ENCODE results near the gene ASCC3.

Gene ASCC3

DNA sequence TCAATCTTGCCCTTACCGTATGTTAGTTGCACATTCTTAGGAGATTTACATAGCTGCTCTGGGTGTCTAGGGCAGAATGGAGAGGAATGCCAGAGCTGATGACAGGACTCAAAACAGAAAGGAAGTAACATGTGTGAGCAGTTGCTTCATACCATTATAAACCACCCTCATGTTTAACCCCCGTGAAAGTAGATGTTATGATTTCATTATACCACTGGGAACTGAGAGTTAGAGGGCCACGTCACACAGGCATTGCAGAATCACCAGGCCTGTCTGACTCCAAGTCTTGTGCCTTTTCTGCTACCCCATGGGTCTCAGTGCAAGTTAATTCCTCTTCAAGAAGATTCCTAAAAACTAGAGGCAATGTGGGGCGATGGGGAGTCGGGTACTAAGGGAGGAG, 392.9 kb downstream of the ASCC3 start:
- Histone ChIP-seq H2BK5ac (ENCODE audit: low read depth, low read length, poor library complexity, severe bottlenecking) (no peak overlapping the region), H3K36me3 (ENCODE audit: control insufficient read depth in 1 of 2, insufficient read depth in 2 of 2, low read depth in 1 of 2, low read length in 2 of 2) (no peaks in the 10 kb centered on the region), H4K91ac (ENCODE audit: low read length) (no peak overlapping the region), H3K4me1 (ENCODE audit: control insufficient read depth, insufficient read depth, low read depth, low read length) (peaks cover 2% of the 10 kb centered on the region), H3K79me1 (replicated peaks; ENCODE audit: low read length, poor library complexity, severe bottlenecking) (no peaks in the 10 kb centered on the region), H3K4me2 (ENCODE audit: low read length, poor library complexity, severe bottlenecking) (no peak overlapping the region), H3K27ac (ENCODE audit: low read length, poor library complexity, severe bottlenecking) (no peak overlapping the region), H3K14ac (ENCODE audit: low read length in 2 of 2) (no peak overlapping the region), H2AK5ac (ENCODE audit: low read length, severe bottlenecking) (no peak overlapping the region), H3K4ac (ENCODE audit: low read depth in 1 of 2, low read length in 2 of 2) (no peak overlapping the region), H2BK15ac (ENCODE audit: low read depth, poor library complexity, severe bottlenecking) (no peak overlapping the region), H3K9ac (ENCODE audit: low read length) (no peak overlapping the region), H2AFZ (ENCODE audit: low read depth, low read length) (no peak overlapping the region), H2BK12ac (ENCODE audit: low read length in 2 of 2) (no peak overlapping the region), H3K23ac (ENCODE audit: low read length in 2 of 2) (no peak overlapping the region), H2BK120ac (ENCODE audit: low read depth, low read length) (no peak overlapping the region), H3K9me3 (ENCODE audit: control insufficient read depth, low read length) (no peaks in the 10 kb centered on the region), H3K4me3 (ENCODE audit: insufficient read depth in 1 of 2, low read depth in 1 of 2, low read length in 2 of 2) (no peak overlapping the region), H4K8ac (ENCODE audit: low read length) (no peak overlapping the region), H3K18ac (ENCODE audit: low read depth in 1 of 2, low read length in 2 of 2) (no peak overlapping the region), H3K27me3 (ENCODE audit: control insufficient read depth in 1 of 2, insufficient read depth in 1 of 2, low read length in 2 of 2) (no peaks in the 10 kb centered on the region)
- 84% methylated on average over 5 of the region's 5 CpGs for WGBS
- no peak for DNase-seq

DNA sequence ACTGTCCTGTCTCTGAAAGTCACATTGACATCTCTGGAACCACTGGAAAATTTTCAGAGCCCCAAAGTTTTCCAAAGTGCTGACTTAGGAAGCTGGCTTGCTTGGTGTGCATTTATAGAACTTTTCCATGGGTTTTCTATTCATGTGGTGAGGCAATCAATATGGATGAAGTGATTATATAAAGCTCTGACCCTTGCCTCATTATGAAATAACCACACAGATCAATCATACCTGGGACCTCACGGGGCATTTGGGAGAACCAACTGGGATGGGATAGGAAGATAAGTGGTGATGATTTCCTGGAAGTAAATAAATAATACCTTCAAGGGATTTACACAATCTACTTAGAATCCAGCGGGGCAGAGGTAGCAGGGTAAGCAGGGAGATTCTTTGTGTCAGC, 393.5 kb downstream of the ASCC3 start:
- Histone ChIP-seq H3K4me3 (ENCODE audit: insufficient read depth in 1 of 2, low read depth in 1 of 2, low read length in 2 of 2) (no peak overlapping the region), H3K9me3 (ENCODE audit: control insufficient read depth, low read length) (no peaks in the 10 kb centered on the region), H3K9ac (ENCODE audit: low read length) (no peak overlapping the region), H3K4me1 (ENCODE audit: control insufficient read depth, insufficient read depth, low read depth, low read length) (no peaks in the 10 kb centered on the region), H4K91ac (ENCODE audit: low read length) (no peak overlapping the region), H3K4me2 (ENCODE audit: low read length, poor library complexity, severe bottlenecking) (no peak overlapping the region), H2BK15ac (ENCODE audit: low read depth, poor library complexity, severe bottlenecking) (peak overlapping the region; percentile 37), H3K14ac (ENCODE audit: low read length in 2 of 2) (no peak overlapping the region), H3K27me3 (ENCODE audit: control insufficient read depth in 1 of 2, insufficient read depth in 1 of 2, low read length in 2 of 2) (no peaks in the 10 kb centered on the region), H2AFZ (ENCODE audit: low read depth, low read length) (no peak overlapping the region), H3K36me3 (ENCODE audit: control insufficient read depth in 1 of 2, insufficient read depth in 2 of 2, low read depth in 1 of 2, low read length in 2 of 2) (no peaks in the 10 kb centered on the region), H2BK12ac (ENCODE audit: low read length in 2 of 2) (no peak overlapping the region), H3K4ac (ENCODE audit: low read depth in 1 of 2, low read length in 2 of 2) (no peak overlapping the region), H3K23ac (ENCODE audit: low read length in 2 of 2) (no peak overlapping the region), H2AK5ac (ENCODE audit: low read length, severe bottlenecking) (no peak overlapping the region), H2BK5ac (ENCODE audit: low read depth, low read length, poor library complexity, severe bottlenecking) (no peak overlapping the region), H3K27ac (ENCODE audit: low read length, poor library complexity, severe bottlenecking) (no peak overlapping the region), H4K8ac (ENCODE audit: low read length) (no peak overlapping the region), H2BK120ac (ENCODE audit: low read depth, low read length) (no peak overlapping the region), H3K18ac (ENCODE audit: low read depth in 1 of 2, low read length in 2 of 2) (no peak overlapping the region), H3K79me1 (replicated peaks; ENCODE audit: low read length, poor library complexity, severe bottlenecking) (no peaks in the 10 kb centered on the region)
- no peak for DNase-seq
- WGBS, result 89% methylated on average over 1 of the region's 2 CpGs

DNA sequence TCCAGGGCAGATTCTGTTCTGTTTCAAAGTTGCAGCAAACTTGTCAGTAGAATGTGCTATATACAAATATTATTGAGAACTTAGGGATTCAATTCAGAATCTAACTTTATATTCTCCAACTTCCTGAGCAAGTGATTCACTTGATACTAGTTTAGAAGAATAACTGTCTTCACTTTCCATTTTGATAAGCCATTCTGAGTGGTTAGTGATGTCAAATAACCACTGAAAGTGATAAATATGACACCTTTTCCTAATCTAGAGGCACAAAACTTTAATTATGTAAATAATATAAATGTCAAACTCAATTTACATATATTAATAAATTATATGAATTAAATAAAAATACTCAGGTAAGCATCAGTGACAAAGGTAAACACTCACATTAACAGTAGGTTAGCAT, 395.9 kb downstream of the ASCC3 start:
- no peak overlapping the region for H2BK15ac ChIP-seq (ENCODE audit: low read depth, poor library complexity, severe bottlenecking)
- H3K18ac ChIP-seq (ENCODE audit: low read depth in 1 of 2, low read length in 2 of 2), result no peak overlapping the region
- no peak overlapping the region for H2BK12ac ChIP-seq (ENCODE audit: low read length in 2 of 2)
- H3K27ac ChIP-seq (ENCODE audit: low read length, poor library complexity, severe bottlenecking), result no peak overlapping the region
- no peak overlapping the region for H4K91ac ChIP-seq (ENCODE audit: low read length)
- H3K9me3 ChIP-seq (ENCODE audit: control insufficient read depth, low read length), result no peaks in the 10 kb centered on the region
- H3K14ac ChIP-seq (ENCODE audit: low read length in 2 of 2), result no peak overlapping the region
- H3K27me3 ChIP-seq (ENCODE audit: control insufficient read depth in 1 of 2, insufficient read depth in 1 of 2, low read length in 2 of 2), result no peaks in the 10 kb centered on the region
- H2AFZ ChIP-seq (ENCODE audit: low read depth, low read length), result no peak overlapping the region
- H3K36me3 ChIP-seq (ENCODE audit: control insufficient read depth in 1 of 2, insufficient read depth in 2 of 2, low read depth in 1 of 2, low read length in 2 of 2), result no peaks in the 10 kb centered on the region
- no peaks in the 10 kb centered on the region for H3K4me1 ChIP-seq (ENCODE audit: control insufficient read depth, insufficient read depth, low read depth, low read length)
- H3K9ac ChIP-seq (ENCODE audit: low read length), result no peak overlapping the region
- H4K8ac ChIP-seq (ENCODE audit: low read length), result no peak overlapping the region
- H2BK5ac ChIP-seq (ENCODE audit: low read depth, low read length, poor library complexity, severe bottlenecking), result no peak overlapping the region
- H3K79me1 ChIP-seq (replicated peaks; ENCODE audit: low read length, poor library complexity, severe bottlenecking), result no peaks in the 10 kb centered on the region
- DNase-seq, result no peak
- no peak overlapping the region for H2AK5ac ChIP-seq (ENCODE audit: low read length, severe bottlenecking)
- no peak overlapping the region for H2BK120ac ChIP-seq (ENCODE audit: low read depth, low read length)
- H3K4me3 ChIP-seq (ENCODE audit: insufficient read depth in 1 of 2, low read depth in 1 of 2, low read length in 2 of 2), result no peak overlapping the region
- H3K23ac ChIP-seq (ENCODE audit: low read length in 2 of 2), result no peak overlapping the region
- H3K4me2 ChIP-seq (ENCODE audit: low read length, poor library complexity, severe bottlenecking), result no peak overlapping the region
- no peak overlapping the region for H3K4ac ChIP-seq (ENCODE audit: low read depth in 1 of 2, low read length in 2 of 2)

DNA sequence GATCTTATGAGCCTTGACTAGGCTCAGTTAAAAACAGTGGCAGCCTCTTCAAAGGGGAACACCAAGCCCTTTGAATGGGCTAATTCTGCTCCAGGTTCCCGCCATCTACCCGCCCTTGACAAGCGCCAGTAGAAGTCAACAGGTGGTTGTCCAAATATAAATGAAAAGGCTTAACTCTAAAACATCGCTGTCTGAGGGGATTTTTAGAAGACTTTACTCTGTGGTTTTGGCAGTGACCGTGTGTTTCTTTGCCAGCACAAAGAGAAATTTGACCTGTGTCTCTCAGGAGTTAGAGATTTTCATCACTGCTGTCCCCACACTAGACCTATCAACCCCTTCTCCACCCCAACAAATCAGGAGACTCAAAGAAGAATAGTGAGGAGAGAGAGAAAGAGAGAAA, 396.7 kb downstream of the ASCC3 start:
- no peak overlapping the region for H2BK5ac ChIP-seq (ENCODE audit: low read depth, low read length, poor library complexity, severe bottlenecking)
- 97% methylated on average over 3 of the region's 5 CpGs for WGBS
- H3K4me2 ChIP-seq (ENCODE audit: low read length, poor library complexity, severe bottlenecking), result no peak overlapping the region
- no peak overlapping the region for H3K9ac ChIP-seq (ENCODE audit: low read length)
- H3K27ac ChIP-seq (ENCODE audit: low read length, poor library complexity, severe bottlenecking), result no peak overlapping the region
- no peaks in the 10 kb centered on the region for H3K36me3 ChIP-seq (ENCODE audit: control insufficient read depth in 1 of 2, insufficient read depth in 2 of 2, low read depth in 1 of 2, low read length in 2 of 2)
- no peaks in the 10 kb centered on the region for H3K27me3 ChIP-seq (ENCODE audit: control insufficient read depth in 1 of 2, insufficient read depth in 1 of 2, low read length in 2 of 2)
- H2BK120ac ChIP-seq (ENCODE audit: low read depth, low read length), result no peak overlapping the region
- no peak for DNase-seq
- no peaks in the 10 kb centered on the region for H3K9me3 ChIP-seq (ENCODE audit: control insufficient read depth, low read length)
- no peak overlapping the region for H3K14ac ChIP-seq (ENCODE audit: low read length in 2 of 2)
- no peak overlapping the region for H4K91ac ChIP-seq (ENCODE audit: low read length)
- no peaks in the 10 kb centered on the region for H3K4me1 ChIP-seq (ENCODE audit: control insufficient read depth, insufficient read depth, low read depth, low read length)
- no peak overlapping the region for H3K23ac ChIP-seq (ENCODE audit: low read length in 2 of 2)
- no peak overlapping the region for H3K4me3 ChIP-seq (ENCODE audit: insufficient read depth in 1 of 2, low read depth in 1 of 2, low read length in 2 of 2)
- no peak overlapping the region for H3K18ac ChIP-seq (ENCODE audit: low read depth in 1 of 2, low read length in 2 of 2)
- H2AFZ ChIP-seq (ENCODE audit: low read depth, low read length), result no peak overlapping the region
- H2BK12ac ChIP-seq (ENCODE audit: low read length in 2 of 2), result no peak overlapping the region
- no peak overlapping the region for H2AK5ac ChIP-seq (ENCODE audit: low read length, severe bottlenecking)
- no peak overlapping the region for H3K4ac ChIP-seq (ENCODE audit: low read depth in 1 of 2, low read length in 2 of 2)
- H2BK15ac ChIP-seq (ENCODE audit: low read depth, poor library complexity, severe bottlenecking), result no peak overlapping the region
- H3K79me1 ChIP-seq (replicated peaks; ENCODE audit: low read length, poor library complexity, severe bottlenecking), result no peaks in the 10 kb centered on the region
- no peak overlapping the region for H4K8ac ChIP-seq (ENCODE audit: low read length)

All from mesenchymal stem cell (in vitro differentiated cells and primary cell).